ENCODE results near the gene PCDHA9.
"Not testable (repeated sequence)": the region's sequence is repeated elsewhere in the genome, so short reads cannot be mapped to it uniquely, and the experiment has no call there.

Gene PCDHA9, protein sequence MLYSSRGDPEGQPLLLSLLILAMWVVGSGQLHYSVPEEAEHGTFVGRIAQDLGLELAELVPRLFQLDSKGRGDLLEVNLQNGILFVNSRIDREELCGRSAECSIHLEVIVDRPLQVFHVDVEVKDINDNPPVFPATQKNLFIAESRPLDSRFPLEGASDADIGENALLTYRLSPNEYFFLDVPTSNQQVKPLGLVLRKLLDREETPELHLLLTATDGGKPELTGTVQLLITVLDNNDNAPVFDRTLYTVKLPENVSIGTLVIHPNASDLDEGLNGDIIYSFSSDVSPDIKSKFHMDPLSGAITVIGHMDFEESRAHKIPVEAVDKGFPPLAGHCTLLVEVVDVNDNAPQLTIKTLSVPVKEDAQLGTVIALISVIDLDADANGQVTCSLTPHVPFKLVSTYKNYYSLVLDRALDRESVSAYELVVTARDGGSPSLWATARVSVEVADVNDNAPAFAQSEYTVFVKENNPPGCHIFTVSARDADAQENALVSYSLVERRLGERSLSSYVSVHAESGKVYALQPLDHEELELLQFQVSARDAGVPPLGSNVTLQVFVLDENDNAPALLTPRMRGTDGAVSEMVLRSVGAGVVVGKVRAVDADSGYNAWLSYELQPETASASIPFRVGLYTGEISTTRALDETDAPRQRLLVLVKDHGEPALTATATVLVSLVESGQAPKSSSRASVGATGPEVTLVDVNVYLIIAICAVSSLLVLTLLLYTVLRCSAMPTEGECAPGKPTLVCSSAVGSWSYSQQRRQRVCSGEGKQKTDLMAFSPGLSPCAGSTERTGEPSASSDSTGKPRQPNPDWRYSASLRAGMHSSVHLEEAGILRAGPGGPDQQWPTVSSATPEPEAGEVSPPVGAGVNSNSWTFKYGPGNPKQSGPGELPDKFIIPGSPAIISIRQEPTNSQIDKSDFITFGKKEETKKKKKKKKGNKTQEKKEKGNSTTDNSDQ

DNA sequence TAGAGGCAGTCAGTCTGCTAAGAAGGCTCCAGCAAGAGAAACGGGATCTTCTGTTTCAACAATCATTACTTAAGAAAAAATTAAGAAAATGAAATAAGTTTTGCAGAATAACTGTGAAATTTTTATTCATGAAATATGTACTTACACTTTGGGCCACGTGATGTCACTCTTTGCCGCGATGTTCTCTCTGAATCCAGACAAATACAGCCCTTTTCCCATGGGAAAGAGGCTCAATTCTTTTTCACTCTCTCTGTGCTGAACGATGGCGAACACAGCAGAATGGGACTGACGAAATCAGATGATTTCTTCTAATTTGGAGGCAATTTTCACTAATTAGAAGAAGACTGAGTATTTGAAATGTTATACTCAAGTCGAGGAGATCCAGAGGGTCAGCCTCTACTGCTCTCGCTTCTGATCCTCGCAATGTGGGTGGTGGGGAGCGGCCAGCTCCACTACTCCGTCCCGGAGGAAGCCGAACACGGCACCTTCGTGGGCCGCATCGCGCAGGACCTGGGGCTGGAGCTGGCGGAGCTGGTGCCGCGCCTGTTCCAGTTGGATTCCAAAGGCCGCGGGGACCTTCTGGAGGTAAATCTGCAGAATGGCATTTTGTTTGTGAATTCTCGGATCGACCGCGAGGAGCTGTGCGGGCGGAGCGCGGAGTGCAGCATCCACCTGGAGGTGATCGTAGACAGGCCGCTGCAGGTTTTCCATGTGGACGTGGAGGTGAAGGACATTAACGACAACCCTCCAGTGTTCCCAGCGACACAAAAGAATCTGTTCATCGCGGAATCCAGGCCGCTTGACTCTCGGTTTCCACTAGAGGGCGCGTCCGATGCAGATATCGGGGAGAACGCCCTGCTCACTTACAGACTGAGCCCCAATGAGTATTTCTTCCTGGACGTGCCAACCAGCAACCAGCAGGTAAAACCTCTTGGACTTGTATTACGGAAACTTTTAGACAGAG, at the start of gene PCDHA9:
PCDHA9 (plus strand) TSS at position 244 of the 964 bp plus-strand sequence; CDS start at position 358, 114 bp downstream.
- not testable (repeated sequence) for H3K9me3 ChIP-seq (ENCODE audit: control insufficient read depth, insufficient read depth, low read length); H3K27ac ChIP-seq (ENCODE audit: low read depth, low read length); H3K79me2 ChIP-seq (ENCODE audit: control insufficient read depth, low read length); H4K20me1 ChIP-seq (ENCODE audit: control insufficient read depth, insufficient read depth, low read depth, low read length); H3K27me3 ChIP-seq (ENCODE audit: control insufficient read depth, low read length); H3K9me2 ChIP-seq (replicated peaks; ENCODE audit: control insufficient read depth, low read length); H3F3A ChIP-seq (ENCODE audit: control insufficient read depth, insufficient read depth); H3K36me3 ChIP-seq (ENCODE audit: control insufficient read depth, low read length); H3K4me3 ChIP-seq (ENCODE audit: low read length); H3K4me2 ChIP-seq (ENCODE audit: low read length); H3K4me1 ChIP-seq (ENCODE audit: control insufficient read depth, low read length)

DNA sequence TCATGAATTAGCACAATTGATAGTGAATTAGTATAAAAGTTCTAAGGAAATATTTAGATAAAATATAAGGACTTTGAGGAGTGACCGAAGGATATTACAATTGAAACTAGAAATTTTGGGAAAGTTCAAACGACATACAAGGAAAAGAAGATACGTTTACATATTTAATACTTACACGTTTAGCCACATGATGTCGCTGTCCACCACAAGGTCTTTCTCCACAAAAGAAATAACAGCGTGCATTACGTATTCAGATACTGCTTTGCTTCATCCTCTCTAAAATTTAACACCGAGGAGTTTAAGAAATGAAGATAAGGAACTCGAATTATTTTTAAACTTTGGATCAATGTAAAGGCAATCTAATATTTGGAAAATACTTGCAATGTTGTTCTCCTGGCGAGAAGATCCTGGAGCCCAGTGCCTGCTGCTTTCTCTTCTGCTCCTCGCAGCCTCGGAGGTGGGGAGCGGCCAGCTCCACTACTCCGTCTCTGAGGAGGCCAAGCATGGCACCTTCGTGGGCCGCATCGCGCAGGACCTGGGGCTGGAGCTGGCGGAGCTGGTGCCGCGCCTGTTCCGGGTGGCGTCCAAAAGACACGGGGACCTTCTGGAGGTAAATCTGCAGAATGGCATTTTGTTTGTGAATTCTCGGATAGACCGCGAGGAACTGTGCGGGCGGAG, 47.2 kb upstream of the PCDHA9 start, which contains the start of gene PCDHA3:
PCDHA3 (plus strand) TSS at position 242 of the 678 bp plus-strand sequence.
- H3K4me3 ChIP-seq (ENCODE audit: low read length), result no peak within 1 kb of the TSS

DNA sequence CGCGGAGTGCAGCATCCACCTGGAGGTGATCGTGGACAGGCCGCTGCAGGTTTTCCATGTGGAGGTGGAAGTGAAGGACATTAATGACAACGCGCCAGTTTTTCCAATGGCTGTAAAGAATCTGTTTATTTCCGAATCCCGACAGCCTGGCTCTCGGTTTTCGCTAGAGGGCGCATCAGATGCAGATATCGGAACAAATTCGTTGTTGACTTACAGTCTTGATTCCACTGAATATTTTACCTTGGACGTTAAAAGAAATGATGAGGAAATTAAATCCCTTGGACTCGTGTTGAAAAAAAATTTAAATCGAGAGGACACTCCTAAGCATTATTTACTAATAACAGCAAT, 46.7 kb upstream of the PCDHA9 start:
- no peaks in the 10 kb centered on the region for H3K36me3 ChIP-seq (ENCODE audit: control insufficient read depth, low read length)
- H3K27me3 ChIP-seq (ENCODE audit: control insufficient read depth, low read length), result no peaks in the 10 kb centered on the region
- H3K79me2 ChIP-seq (ENCODE audit: control insufficient read depth, low read length), result no peaks in the 10 kb centered on the region
- TF ChIP-seq, protein P1, sequence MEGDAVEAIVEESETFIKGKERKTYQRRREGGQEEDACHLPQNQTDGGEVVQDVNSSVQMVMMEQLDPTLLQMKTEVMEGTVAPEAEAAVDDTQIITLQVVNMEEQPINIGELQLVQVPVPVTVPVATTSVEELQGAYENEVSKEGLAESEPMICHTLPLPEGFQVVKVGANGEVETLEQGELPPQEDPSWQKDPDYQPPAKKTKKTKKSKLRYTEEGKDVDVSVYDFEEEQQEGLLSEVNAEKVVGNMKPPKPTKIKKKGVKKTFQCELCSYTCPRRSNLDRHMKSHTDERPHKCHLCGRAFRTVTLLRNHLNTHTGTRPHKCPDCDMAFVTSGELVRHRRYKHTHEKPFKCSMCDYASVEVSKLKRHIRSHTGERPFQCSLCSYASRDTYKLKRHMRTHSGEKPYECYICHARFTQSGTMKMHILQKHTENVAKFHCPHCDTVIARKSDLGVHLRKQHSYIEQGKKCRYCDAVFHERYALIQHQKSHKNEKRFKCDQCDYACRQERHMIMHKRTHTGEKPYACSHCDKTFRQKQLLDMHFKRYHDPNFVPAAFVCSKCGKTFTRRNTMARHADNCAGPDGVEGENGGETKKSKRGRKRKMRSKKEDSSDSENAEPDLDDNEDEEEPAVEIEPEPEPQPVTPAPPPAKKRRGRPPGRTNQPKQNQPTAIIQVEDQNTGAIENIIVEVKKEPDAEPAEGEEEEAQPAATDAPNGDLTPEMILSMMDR (IDR thresholded peaks at IDR 0.05; ENCODE audit: low read depth, low read length, poor library complexity, severe bottlenecking), result no peak
- no peak for TF ChIP-seq EZH2phosphoT487 (IDR thresholded peaks at IDR 0.05; ENCODE audit: borderline replicate concordance, low read length)
- H4K20me1 ChIP-seq (ENCODE audit: control insufficient read depth, insufficient read depth, low read depth, low read length), result no peaks in the 10 kb centered on the region
- no peak overlapping the region for H3K27ac ChIP-seq (ENCODE audit: low read depth, low read length)
- H3K4me1 ChIP-seq (ENCODE audit: control insufficient read depth, low read length), result no peaks in the 10 kb centered on the region
- no peaks in the 10 kb centered on the region; the same call in 1 of the 2 replicates for H3K9me3 ChIP-seq (ENCODE audit: control insufficient read depth, insufficient read depth, low read length)
- H3K4me3 ChIP-seq (ENCODE audit: low read length), result no peak overlapping the region
- no peaks in the 10 kb centered on the region for H3K9me2 ChIP-seq (replicated peaks; ENCODE audit: control insufficient read depth, low read length)
- H3K4me2 ChIP-seq (ENCODE audit: low read length), result no peak overlapping the region
- H3F3A ChIP-seq (ENCODE audit: control insufficient read depth, insufficient read depth), result no peaks in the 10 kb centered on the region

More for the DNA sequence above, 47.2 kb upstream of the PCDHA9 start, which contains the start of gene PCDHA3:
- no peaks in the 10 kb centered on the region for H3K9me2 ChIP-seq (replicated peaks; ENCODE audit: control insufficient read depth, low read length)
- no peak within 1 kb of the TSS for H3K4me2 ChIP-seq (ENCODE audit: low read length)
- H3K4me1 ChIP-seq (ENCODE audit: control insufficient read depth, low read length), result no peaks in the 10 kb centered on the region
- TF ChIP-seq EZH2phosphoT487 (IDR thresholded peaks at IDR 0.05; ENCODE audit: borderline replicate concordance, low read length), result no peak
- TF ChIP-seq, protein P1 (IDR thresholded peaks at IDR 0.05; ENCODE audit: low read depth, low read length, poor library complexity, severe bottlenecking), result no peak
- no peaks in the 10 kb centered on the region for H4K20me1 ChIP-seq (ENCODE audit: control insufficient read depth, insufficient read depth, low read depth, low read length)
- no peaks in the 10 kb centered on the region for H3K36me3 ChIP-seq (ENCODE audit: control insufficient read depth, low read length)
- H3K27me3 ChIP-seq (ENCODE audit: control insufficient read depth, low read length), result no peaks in the 10 kb centered on the region
- H3K9me3 ChIP-seq (ENCODE audit: control insufficient read depth, insufficient read depth, low read length), result no peaks in the 10 kb centered on the region; the same call in 1 of the 2 replicates
- H3K27ac ChIP-seq (ENCODE audit: low read depth, low read length), result no peak within 1 kb of the TSS
- no peaks in the 10 kb centered on the region for H3K79me2 ChIP-seq (ENCODE audit: control insufficient read depth, low read length)
- H3F3A ChIP-seq (ENCODE audit: control insufficient read depth, insufficient read depth), result no peaks in the 10 kb centered on the region

DNA sequence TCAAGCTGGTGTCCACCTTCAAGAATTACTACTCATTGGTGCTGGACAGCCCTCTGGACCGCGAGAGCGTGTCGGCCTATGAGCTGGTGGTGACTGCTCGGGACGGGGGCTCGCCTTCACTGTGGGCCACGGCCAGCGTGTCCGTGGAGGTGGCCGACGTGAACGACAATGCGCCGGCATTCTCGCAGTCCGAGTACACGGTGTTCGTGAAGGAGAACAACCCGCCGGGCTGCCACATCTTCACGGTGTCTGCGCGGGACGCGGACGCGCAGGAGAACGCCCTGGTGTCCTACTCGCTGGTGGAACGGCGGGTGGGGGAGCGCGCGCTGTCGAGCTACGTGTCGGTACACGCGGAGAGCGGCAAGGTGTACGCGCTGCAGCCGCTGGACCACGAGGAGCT, 45.8 kb upstream of the PCDHA9 start:
- not testable (repeated sequence) for H3K9me3 ChIP-seq (ENCODE audit: control insufficient read depth, insufficient read depth, low read length); H3K27me3 ChIP-seq (ENCODE audit: control insufficient read depth, low read length); H4K20me1 ChIP-seq (ENCODE audit: control insufficient read depth, insufficient read depth, low read depth, low read length); H3K27ac ChIP-seq (ENCODE audit: low read depth, low read length); H3K36me3 ChIP-seq (ENCODE audit: control insufficient read depth, low read length); H3K4me2 ChIP-seq (ENCODE audit: low read length); H3K4me1 ChIP-seq (ENCODE audit: control insufficient read depth, low read length); H3K4me3 ChIP-seq (ENCODE audit: low read length); H3F3A ChIP-seq (ENCODE audit: control insufficient read depth, insufficient read depth); H3K79me2 ChIP-seq (ENCODE audit: control insufficient read depth, low read length); H3K9me2 ChIP-seq (replicated peaks; ENCODE audit: control insufficient read depth, low read length)

Data from DOHH2 (cell line).